Amygdala (tissue), 56 donors: ENCODE measurements around the gene MCAM.

Source experiments
- DNase-seq, 56 donors: peaks; one replicate each; lab custom pipeline; 2025; lab: John Stamatoyannopoulos, UW

Gene MCAM

DNA sequence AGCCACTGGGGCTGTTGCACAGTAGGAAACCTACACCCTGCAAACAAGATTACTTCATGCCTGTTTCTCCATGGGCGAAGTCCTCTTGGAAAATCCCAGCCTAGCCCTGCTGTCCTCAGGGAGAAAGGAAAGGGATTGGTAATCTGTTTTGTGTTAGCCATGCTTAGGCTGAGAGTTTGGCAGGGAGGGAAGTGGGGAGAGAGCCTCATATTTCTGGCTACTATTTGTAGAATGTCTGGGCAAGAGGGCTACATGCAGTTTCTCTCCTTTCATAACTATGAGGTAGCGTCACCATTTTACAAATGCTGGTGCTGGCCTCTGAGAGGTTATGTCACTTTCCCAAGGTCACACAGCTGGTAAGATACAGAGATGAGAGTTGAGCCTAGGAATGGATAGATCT, 30.3 kb upstream of the MCAM start:
- no peak for DNase-seq

DNA sequence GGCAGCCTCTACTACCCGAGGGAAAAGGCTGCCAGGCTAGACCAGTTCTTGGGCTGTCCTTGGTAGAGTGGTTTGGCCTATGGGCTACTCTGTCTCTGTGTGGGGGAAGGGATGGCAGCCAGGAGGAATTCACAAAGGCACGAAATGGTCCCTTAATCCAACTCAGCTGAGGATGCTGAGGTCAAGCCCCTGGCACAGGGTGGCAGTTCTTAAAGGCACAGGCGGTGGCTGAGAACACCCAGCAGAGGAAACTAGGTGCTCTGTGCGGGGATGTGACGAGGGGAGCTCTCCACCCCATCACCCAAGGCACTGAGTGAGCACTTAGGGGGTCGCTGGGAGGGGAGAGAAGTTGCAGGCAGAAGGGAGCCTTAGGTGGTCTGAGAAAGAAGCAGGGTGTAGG, 29.7 kb upstream of the MCAM start, which contains the start of gene MFRP:
MFRP (minus strand) TSS at position 101 of the 400 bp plus-strand sequence. CDS start 192 bp downstream, outside the sequence.
- DNase-seq, result no peak

GRCh38 chr11:119345685-119346084, 28.8 kb upstream of the MCAM start:
- no peak for DNase-seq

DNA sequence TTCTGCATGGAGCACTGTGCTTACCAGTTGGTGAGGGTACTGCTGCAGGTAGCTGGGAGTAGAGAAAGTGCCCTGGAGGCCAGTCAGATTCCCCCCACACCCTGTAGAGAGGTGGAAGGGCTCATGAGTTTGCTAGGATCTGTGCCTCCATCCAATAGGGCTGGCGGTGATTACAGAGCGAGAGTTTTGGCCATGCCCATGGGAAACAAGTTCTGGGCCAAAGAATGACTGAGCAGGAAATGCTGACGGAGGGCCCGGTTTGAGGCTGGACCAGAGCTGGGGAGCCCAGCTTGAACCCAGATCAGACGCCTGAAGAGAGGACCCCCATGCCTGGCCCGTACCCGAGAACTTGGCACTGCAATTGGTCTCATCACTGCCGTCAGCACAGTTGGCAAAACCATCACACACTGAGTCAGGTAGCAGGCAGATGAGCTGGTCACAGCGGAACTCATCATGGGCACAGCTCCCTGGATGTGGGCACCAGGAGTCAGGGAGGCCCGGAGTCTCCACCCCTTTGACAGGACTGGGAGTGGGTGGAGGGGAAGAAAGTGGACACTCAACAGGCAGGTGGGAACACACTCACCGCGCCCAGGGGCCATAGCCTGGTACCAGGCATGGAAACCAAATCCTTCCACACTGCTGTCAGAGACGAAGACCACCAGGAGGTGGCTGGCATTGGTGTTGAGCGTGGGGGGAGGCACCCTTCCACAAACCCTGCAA, 27.5 kb upstream of the MCAM start:
- no peak for DNase-seq

DNA sequence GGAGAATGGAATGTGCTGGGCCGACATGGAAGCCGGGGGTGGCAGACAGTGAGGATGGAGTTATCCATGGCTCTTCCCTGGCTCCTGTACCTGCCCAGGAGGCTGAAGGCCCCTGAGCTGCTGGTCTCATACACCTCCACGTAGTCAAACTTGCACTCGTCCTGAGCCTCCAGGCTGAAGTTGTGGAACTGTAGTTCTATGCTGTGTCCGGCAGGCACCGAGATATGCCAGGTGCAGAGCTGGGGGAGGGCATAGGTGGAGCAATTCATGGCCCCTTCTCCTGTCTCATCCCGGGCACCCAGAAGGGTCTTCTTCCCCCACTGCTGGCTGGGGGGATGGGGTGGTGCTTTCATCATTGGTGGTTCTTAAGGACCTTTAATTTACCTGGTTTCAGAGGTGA, 26.8 kb upstream of the MCAM start:
- DNase-seq, result no peak

DNA sequence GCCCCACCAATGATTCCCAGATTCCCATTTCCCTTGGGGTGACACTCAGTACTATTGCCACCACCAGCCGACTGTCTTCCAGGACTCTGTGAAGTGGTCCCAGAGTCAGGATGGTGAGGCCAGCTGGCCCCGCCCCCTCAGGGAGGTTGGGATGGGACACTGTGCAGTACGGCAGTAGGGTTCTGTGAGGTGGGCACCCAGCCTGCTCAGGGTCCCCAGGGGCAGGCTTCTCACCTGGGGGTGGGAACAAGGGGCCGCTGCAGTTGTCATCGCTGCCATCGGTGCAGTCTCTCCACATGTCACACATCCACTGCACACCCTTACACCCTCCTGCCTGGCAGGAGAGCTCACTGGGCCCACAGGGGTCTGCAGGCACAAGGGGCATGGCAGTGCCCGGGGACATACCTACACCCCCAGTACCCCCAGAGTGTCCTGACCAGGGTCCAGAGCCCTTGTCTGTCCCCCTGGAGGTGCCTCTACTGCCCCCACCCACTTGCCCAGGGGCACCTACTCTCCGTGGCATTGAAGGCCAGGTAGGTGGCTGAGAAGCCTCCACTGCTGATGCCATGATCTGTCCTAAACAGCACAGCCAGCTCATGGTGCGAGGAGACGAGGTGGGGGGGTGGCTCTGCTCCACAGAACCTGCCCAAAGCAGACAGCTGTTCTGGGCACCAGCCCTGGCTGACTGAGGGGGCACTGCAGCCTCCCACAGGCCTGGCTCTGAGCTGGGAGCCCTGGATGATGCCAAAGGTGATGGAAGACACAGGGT, 25.6 kb upstream of the MCAM start:
- DNase-seq, result no peak

- DNase-seq, result no peak
Observed at GRCh38 chr11:119342023-119342300, 25.0 kb upstream of the MCAM start.

- DNase-seq, result peak in 4 of 56 donors; percentile 39 to 53 (median 50)
Observed at GRCh38 chr11:119341222-119342022, 24.5 kb upstream of the MCAM start.

- DNase-seq, result peak in 38 of 56 donors; percentile 43 to 79 (median 66)
Observed at GRCh38 chr11:119340335-119341221, 23.6 kb upstream of the MCAM start, which contains the start of gene C1QTNF5. Gene C1QTNF5, minus strand, starts transcription at chr11:119340883. Its CDS starts 486 bp downstream, at chr11:119340397.

GRCh38 chr11:119339589-119340334, 22.8 kb upstream of the MCAM start:
- peak in 33 of 56 donors; percentile 41 to 86 (median 61) for DNase-seq

GRCh38 chr11:119338965-119339588, 22.1 kb upstream of the MCAM start:
- peak in 1 of 56 donors; percentile 34 for DNase-seq

DNA sequence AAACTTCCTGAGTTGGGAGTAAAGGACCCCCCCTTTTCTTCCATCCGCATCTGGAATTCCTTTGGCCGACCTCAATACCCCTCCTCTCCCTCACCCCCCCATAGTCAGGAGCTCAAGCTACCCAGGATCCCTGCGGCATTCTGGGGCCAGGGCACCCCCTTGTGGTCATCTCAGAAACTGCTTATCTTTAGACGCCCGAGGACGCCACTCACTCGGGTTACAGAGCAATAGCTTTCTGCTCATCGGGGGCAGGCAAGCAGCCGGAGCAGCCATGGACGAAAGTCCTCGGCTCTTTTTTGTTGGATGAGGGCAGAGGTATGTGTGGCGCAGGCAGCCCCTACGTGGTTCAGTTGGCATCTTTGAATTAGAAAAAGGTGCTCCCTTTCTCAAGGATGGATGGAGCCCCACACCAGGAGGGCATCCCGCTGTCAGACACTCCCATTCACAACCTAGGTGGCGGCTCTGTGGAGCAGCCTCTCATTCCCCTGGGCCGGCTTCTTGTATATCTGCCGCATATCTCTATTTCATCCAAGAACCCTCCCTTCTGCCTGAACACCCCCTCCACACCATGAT, 21.5 kb upstream of the MCAM start:
- peak in 41 of 56 donors; percentile 32 to 88 (median 62) for DNase-seq

- no peak for DNase-seq
Observed at GRCh38 chr11:119337581-119338317, 20.8 kb upstream of the MCAM start.

DNA sequence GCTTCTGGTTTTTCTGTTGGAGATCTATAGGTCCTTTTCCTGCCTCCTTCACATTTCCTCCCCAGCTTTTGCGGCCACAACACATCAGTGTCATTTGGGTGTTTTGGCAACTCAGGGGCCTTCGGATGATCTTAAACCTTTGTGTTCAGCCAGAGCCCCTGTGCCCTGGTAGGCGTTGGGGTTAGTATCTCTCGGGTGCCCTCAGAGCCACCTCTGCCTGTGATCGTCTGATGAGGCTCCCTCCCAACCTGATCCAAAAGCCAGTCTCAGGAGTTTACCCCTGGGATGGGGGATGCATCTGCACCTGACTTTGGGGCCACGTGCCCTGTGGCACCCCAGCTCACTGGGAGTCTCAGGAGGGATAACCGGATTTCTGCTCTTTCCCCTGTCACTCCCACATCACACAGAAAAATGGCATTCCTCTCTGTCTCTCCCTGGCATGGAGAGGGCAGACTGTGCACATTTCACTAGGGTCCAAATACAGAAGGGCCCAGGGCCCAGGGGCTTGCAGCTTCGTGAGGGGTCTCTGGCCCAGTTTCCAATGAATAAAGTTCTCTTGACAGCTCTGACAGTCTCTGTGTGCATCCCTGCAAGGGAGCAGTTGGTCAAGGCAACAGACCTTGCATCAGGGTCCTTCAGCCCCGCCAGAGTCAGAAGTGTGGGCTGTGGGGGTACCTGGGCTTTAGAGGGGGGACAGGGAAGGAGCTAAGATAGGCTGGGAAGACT, 20.0 kb upstream of the MCAM start:
- DNase-seq, result no peak

DNA sequence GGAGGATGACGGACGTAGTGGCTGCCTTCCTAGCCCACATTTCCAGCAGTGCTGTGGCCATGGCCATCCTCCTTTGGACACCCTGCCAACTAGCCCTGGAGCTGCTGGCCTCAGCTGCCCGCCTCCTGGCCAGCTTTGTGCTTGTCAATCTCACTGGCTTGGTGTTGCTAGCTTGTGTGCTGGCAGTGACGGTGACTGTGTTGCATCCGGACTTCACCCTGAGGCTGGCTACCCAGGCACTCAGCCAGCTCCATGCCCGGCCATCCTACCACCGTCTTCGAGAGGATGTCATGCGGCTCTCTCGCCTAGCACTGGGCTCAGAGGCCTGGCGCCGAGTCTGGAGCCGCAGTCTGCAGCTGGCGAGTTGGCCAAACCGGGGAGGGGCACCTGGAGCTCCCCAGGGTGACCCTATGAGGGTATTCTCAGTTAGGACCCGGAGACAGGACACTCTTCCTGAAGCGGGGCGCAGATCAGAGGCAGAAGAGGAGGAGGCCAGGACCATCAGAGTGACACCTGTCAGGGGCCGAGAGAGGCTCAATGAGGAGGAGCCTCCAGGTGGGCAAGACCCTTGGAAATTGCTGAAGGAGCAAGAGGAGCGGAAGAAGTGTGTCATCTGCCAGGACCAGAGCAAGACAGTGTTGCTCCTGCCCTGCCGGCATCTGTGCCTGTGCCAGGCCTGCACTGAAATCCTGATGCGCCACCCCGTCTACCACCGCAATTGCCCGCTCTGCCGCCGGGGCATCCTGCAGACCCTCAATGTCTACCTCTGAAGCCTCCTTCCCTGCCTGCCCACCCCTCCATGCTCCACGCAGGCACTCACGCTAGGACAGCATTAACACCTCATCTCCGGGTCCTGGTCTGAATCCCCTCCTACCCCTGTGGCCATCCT, 19.0 kb upstream of the MCAM start:
- DNase-seq, result peak in 21 of 56 donors; percentile 21 to 82 (median 36)

DNA sequence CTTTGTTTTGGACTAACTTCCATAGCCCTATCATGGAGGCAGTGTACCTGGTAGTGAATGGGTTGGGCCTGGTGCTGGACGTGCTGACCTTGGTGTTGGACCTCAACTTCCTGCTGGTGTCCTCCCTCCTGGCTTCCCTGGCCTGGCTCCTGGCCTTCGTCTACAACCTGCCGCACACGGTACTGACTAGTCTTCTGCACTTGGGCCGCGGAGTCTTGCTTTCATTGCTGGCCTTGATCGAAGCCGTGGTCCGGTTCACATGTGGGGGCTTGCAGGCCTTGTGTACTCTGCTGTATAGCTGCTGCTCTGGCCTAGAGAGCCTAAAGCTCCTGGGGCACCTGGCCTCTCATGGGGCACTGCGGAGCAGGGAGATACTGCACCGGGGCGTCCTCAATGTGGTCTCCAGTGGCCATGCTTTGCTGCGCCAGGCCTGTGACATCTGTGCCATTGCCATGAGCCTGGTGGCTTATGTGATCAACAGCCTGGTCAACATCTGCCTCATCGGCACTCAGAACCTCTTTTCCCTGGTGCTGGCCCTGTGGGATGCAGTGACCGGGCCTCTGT, 18.2 kb upstream of the MCAM start:
- no peak for DNase-seq
